Vagina (tissue), 2 donors: ENCODE data around the gene ARHGEF17. TPM values are rescaled to one million over a fixed set of nuclear protein-coding genes. Genes with fewer than 3 reads are reported as not detected.

Experiments
- DNase-seq, 2 donors: peaks; one replicate each; pipeline ENCODE4 v3.0.0-alpha.2; 2017; ENCODE audit errors: extremely low spot score in 2 of 2
- H3K27ac ChIP-seq: fragments of 200-600 bp; sonication (generic); one replicate; pipeline ENCODE4 v1.5.1; 2019
- H3K27me3 ChIP-seq: fragments of 200-600 bp; sonication (generic); one replicate; pipeline ENCODE4 v1.5.1; 2019
- H3K36me3 ChIP-seq, 2 donors: fragments of 200-600 bp; sonication (generic); one replicate each; pipeline ENCODE4 v1.5.1; 2017 to 2019
- H3K4me1 ChIP-seq: fragments of 200-600 bp; sonication (generic); one replicate; pipeline ENCODE4 v1.5.1; 2019
- H3K4me3 ChIP-seq, 2 donors: fragments of 200-600 bp; sonication (generic); 1 replicate in 1 of 2; 2 replicates in 1 of 2; pipeline ENCODE4 v1.5.1; 2016 to 2019
- H3K9me3 ChIP-seq: fragments of 200-600 bp; sonication (generic); one replicate; pipeline ENCODE4 v1.5.1; 2019
- CTCF ChIP-seq, 3 experiments: fragments of 450-650 bp in 2 of 3; fragments of 200-600 bp in 1 of 3; sonication (generic) in 1 of 3; IDR thresholded peaks; one replicate each; pipeline ENCODE4 v1.5.1; 2017 to 2019; ENCODE audit warnings: antibody characterized with exemption in 3 of 3, mild to moderate bottlenecking in 2 of 3, moderate library complexity in 2 of 3
- POLR2A ChIP-seq, 2 donors: fragments of 450-650 bp; IDR thresholded peaks; one replicate each; pipeline ENCODE4 v1.6.1; 2017; ENCODE audit warnings: antibody characterized with exemption in 2 of 2, mild to moderate bottlenecking in 2 of 2, moderate library complexity in 2 of 2
- POLR2AphosphoS5 ChIP-seq, 2 donors: sonication (generic); formaldehyde crosslinking; IDR thresholded peaks; one replicate each; pipeline ENCODE4 v1.9.0; 2017; ENCODE audit warnings: antibody characterized with exemption in 2 of 2, mild to moderate bottlenecking in 2 of 2, low read depth in 1 of 2; ENCODE audit not compliant: insufficient read depth in 1 of 2
- intact Hi-C: fragments of 100-400 bp; cut with DNase I; formaldehyde crosslinking; loops from one replicate; pipeline ENCODE4 v1.15.1; 2023
- total RNA-seq: library from RNA; depleted of rRNA; stranded (reverse); fragments of >200 nt; gene quantifications from one replicate; pipeline ENCODE4 v1.2.3, GENCODE V29; 2016

The ARHGEF17 gene
- total RNA-seq, 1 donor from 2014 or later: 32.9 TPM

- intact Hi-C loops: loop anchor here (5.0 to 10.0 kb wide), 2 partner anchors 104 to 689 kb away; no protein-coding TSS in a partner anchor
- peaks cover 12% of the 10 kb centered on the region for H3K4me1 ChIP-seq
These were observed 19.7 kb upstream of the ARHGEF17 start for GRCh38 chr11:73288192-73288872.

GRCh38 chr11:73288873-73289707 is 19.0 kb upstream of the ARHGEF17 start:
- H3K4me1 ChIP-seq: peaks cover 12% of the 10 kb centered on the region
- no peak overlapping the region for H3K4me3 ChIP-seq
- no peaks in the 10 kb centered on the region for H3K27me3 ChIP-seq
- intact Hi-C loops: loop anchor here (5.0 to 10.0 kb wide), 2 partner anchors 104 to 688 kb away; no protein-coding TSS in a partner anchor
- TF ChIP-seq POLR2AphosphoS5 (IDR thresholded peaks at IDR 0.05; ENCODE audit: insufficient read depth in 1 of 2, low read depth in 1 of 2) (peak in 1 of 2 donors; percentile 43), CTCF (IDR thresholded peaks at IDR 0.05) (peak; percentile 35 to 81 (median 74)), POLR2A (IDR thresholded peaks at IDR 0.05) (no peak)
- no peaks in the 10 kb centered on the region for H3K36me3 ChIP-seq
- no peak for DNase-seq
- peak overlapping the region; percentile 3 for H3K27ac ChIP-seq
- no peaks in the 10 kb centered on the region for H3K9me3 ChIP-seq

More at GRCh38 chr11:73288192-73288872, 19.7 kb upstream of the ARHGEF17 start:
- TF ChIP-seq POLR2AphosphoS5 (IDR thresholded peaks at IDR 0.05; ENCODE audit: insufficient read depth in 1 of 2, low read depth in 1 of 2) (no peak), CTCF (IDR thresholded peaks at IDR 0.05) (no peak), POLR2A (IDR thresholded peaks at IDR 0.05) (no peak)
- Histone ChIP-seq H3K36me3 (no peaks in the 10 kb centered on the region), H3K9me3 (no peaks in the 10 kb centered on the region), H3K4me3 (no peak overlapping the region), H3K27me3 (no peaks in the 10 kb centered on the region), H3K27ac (peak overlapping the region; percentile 3)
- no peak for DNase-seq

- peaks cover 12% of the 10 kb centered on the region for H3K4me1 ChIP-seq
- no peak overlapping the region for H3K4me3 ChIP-seq
- no peaks in the 10 kb centered on the region for H3K27me3 ChIP-seq
- H3K9me3 ChIP-seq: no peaks in the 10 kb centered on the region
- TF ChIP-seq POLR2AphosphoS5 (IDR thresholded peaks at IDR 0.05; ENCODE audit: insufficient read depth in 1 of 2, low read depth in 1 of 2): no peak
- DNase-seq: no peak
- no peak overlapping the region for H3K27ac ChIP-seq
- H3K36me3 ChIP-seq: no peaks in the 10 kb centered on the region
- intact Hi-C loops: no loop called here
These were observed 17.5 kb upstream of the ARHGEF17 start for GRCh38 chr11:73290536-73290935.

GRCh38 chr11:73291196-73291595 is 16.9 kb upstream of the ARHGEF17 start:
- no peak for TF ChIP-seq POLR2AphosphoS5 (IDR thresholded peaks at IDR 0.05; ENCODE audit: insufficient read depth in 1 of 2, low read depth in 1 of 2)
- no peak for TF ChIP-seq POLR2A (IDR thresholded peaks at IDR 0.05)
- no peak for TF ChIP-seq CTCF (IDR thresholded peaks at IDR 0.05)
- H3K9me3 ChIP-seq: no peaks in the 10 kb centered on the region
- H3K27me3 ChIP-seq: no peaks in the 10 kb centered on the region
- intact Hi-C loops: no loop called here
- DNase-seq: no peak
- peaks cover 12% of the 10 kb centered on the region for H3K4me1 ChIP-seq
- H3K27ac ChIP-seq: no peak overlapping the region
- H3K36me3 ChIP-seq: no peaks in the 10 kb centered on the region
- no peak overlapping the region for H3K4me3 ChIP-seq

GRCh38 chr11:73291781-73292524 is 16.1 kb upstream of the ARHGEF17 start:
- H3K4me1 ChIP-seq: peaks cover 12% of the 10 kb centered on the region
- no peak for DNase-seq
- H3K36me3 ChIP-seq: no peaks in the 10 kb centered on the region
- H3K27me3 ChIP-seq: no peaks in the 10 kb centered on the region
- H3K9me3 ChIP-seq: no peaks in the 10 kb centered on the region
- no peak overlapping the region for H3K27ac ChIP-seq
- TF ChIP-seq POLR2AphosphoS5 (IDR thresholded peaks at IDR 0.05; ENCODE audit: insufficient read depth in 1 of 2, low read depth in 1 of 2) (no peak), CTCF (IDR thresholded peaks at IDR 0.05) (no peak), POLR2A (IDR thresholded peaks at IDR 0.05) (no peak)
- H3K4me3 ChIP-seq: no peak overlapping the region
- intact Hi-C loops: no loop called here
